ENCODE data around the gene NEO1. TPM values are rescaled to one million over a fixed set of nuclear protein-coding genes. Genes with fewer than 3 reads are reported as not detected.

The NEO1 gene
- total RNA-seq, 1 donor from 2014 or later: 26.6 TPM

DNA sequence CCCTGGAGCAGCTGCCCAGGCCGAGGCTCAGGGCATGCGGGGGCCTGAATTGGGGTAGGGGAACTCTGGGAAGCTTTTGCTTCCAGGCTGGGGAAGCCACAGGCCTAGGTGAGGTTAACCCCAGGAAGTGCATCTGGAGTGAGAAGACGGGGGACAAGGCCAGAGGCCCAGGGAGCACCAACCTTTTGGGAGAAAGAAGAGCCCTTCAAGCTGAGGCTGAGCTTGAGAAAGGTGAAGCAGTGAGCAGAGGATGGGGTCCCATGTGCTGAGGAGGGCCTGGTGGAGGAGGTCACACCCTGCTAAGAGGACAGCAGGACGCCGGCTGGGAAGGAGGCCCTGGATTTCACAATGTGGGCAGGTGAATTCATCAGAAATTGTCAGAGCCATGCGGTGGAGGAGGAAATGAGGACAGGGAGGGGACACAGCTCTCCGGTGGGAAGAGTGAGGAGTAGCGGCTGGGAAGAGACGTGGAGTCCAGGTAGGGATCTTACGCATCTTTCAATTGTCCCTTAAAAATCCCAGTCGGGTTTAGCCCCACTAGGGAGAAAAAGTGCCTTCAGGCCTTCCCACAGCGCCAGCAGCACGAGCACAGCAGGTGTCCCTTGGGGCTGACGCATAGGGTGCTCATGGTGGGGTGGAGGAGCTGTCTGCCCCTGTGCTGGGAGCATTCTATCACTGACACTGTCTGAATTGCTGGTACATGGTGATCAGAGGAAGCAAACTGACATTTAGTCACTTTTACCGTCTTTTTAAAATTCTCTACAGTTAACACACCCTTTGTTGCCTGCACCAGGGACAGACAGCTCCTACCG, 265.6 kb downstream of the NEO1 start:
- no peaks in the 10 kb centered on the region for H3K36me3 ChIP-seq (ENCODE audit: control insufficient read depth, insufficient read depth, low read length)
- no peak for TF ChIP-seq CTCF (IDR thresholded peaks at IDR 0.05; ENCODE audit: insufficient read depth, low read length, poor library complexity, severe bottlenecking)
- no peak overlapping the region for H3K4me3 ChIP-seq (ENCODE audit: low read depth, low read length)
- no peak for DNase-seq (ENCODE audit: low read depth)
- H3K27me3 ChIP-seq (ENCODE audit: control insufficient read depth, insufficient read depth, low read length): peaks cover 21% of the 10 kb centered on the region

DNA sequence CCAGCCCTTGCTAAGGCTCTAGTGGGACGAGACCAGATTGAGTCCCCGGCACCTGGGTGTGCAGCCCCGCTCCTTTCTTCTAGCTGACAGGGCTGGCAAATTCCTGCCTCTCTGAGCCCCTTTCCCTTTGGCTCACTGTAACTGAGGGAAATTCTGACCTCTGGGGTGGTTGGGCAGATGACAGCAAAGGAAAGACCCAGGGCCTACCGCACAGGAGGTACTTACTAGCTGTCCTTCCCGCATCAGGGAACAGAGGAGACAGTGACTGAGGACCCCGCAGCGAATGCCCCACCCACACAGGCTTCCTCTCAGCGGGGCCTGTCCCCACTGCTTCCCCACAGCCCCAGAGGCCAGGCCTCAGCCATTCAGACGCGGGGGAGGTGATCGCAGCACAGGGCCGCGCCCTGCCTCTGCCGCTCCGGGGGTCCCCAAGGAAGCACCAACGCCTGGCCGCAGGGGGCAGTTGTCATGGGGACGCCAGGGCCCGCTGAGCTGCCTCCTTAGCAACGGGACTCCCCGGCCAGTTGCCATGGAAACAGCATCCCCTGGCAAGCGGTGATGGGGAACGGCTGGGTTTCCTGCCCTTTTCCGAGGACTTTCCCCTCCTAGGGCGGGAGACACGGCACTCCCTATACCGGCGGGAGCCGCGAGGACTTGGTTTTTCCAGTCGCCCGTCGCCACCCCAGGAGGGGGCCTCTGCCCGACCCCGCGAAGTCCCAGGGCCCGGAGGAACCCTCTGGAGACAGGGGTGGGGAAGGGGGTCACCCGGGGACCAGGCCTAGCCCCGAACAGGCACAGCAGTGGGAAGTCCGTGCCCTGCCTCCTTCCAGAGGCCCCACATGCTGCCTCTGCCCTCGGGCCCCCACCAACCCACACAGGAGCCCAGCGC, 266.4 kb downstream of the NEO1 start:
- DNase-seq (ENCODE audit: low read depth): no peak
- no peak for TF ChIP-seq CTCF (IDR thresholded peaks at IDR 0.05; ENCODE audit: insufficient read depth, low read length, poor library complexity, severe bottlenecking)
- no peaks in the 10 kb centered on the region for H3K36me3 ChIP-seq (ENCODE audit: control insufficient read depth, insufficient read depth, low read length)
- H3K4me3 ChIP-seq (ENCODE audit: low read depth, low read length): no peak overlapping the region
- H3K27me3 ChIP-seq (ENCODE audit: control insufficient read depth, insufficient read depth, low read length): peaks cover 21% of the 10 kb centered on the region

DNA sequence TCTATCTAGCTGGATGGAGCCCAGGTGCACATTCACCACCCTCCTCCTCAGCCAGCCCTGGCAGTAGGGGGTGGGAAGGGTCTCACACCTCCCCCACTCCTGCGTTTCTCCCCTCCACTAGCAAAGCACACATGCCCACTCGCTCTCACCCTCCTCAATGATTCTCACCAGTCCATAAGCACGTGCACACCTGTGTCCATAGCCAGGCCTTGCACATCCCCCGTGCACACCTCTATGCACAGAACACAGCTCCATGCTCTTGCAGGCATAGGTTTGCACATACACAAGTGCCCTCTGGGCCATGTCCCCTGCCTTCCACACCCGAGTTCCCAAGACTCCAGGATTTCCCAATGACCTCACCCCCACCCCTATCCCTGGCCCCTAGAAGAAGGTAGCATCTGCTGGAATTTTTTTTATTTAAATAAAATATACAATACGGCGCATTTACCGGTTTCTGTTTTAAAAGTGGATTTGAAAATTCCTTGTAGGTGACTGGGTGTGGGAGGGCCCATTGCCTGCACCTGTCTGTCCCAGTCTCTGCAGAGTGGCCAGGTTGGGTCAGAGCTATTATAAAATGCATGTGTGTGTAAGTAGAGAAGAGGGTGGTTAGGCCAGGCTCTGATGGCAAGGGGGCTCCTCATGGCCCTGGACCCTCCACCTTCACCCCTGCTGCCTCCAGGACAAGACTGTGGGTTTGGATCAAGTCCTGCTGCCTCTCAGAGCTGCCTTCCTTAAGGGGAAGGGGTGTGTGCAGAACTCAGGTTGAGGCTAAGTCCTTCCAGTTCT, 267.4 kb downstream of the NEO1 start:
- DNase-seq (ENCODE audit: low read depth): no peak
- no peak overlapping the region for H3K4me3 ChIP-seq (ENCODE audit: low read depth, low read length)
- H3K36me3 ChIP-seq (ENCODE audit: control insufficient read depth, insufficient read depth, low read length): no peaks in the 10 kb centered on the region
- no peak for TF ChIP-seq CTCF (IDR thresholded peaks at IDR 0.05; ENCODE audit: insufficient read depth, low read length, poor library complexity, severe bottlenecking)
- H3K27me3 ChIP-seq (ENCODE audit: control insufficient read depth, insufficient read depth, low read length): peaks cover 21% of the 10 kb centered on the region

GRCh38 chr15:73320619-73321180, 268.4 kb downstream of the NEO1 start:
- Histone ChIP-seq H3K27me3 (ENCODE audit: control insufficient read depth, insufficient read depth, low read length) (peaks cover 25% of the 10 kb centered on the region), H3K36me3 (ENCODE audit: control insufficient read depth, insufficient read depth, low read length) (no peaks in the 10 kb centered on the region), H3K4me3 (ENCODE audit: low read depth, low read length) (no peak overlapping the region)
- no peak for DNase-seq (ENCODE audit: low read depth)
- no peak for TF ChIP-seq CTCF (IDR thresholded peaks at IDR 0.05; ENCODE audit: insufficient read depth, low read length, poor library complexity, severe bottlenecking)
